HG02885 (cell line): ENCODE measurements around the gene BRD4.
A peak's percentile ranks its signal among the peaks of the same experiment; 100 is the strongest.
"Not testable (repeated sequence)": the region's sequence is repeated elsewhere in the genome, so short reads cannot be mapped to it uniquely, and the experiment has no call there.

Experiments used
- ATAC-seq: cut with Tn5 transposase; IDR thresholded peaks from one replicate; pipeline ENCODE4 v1.9.1; 2021; ENCODE audit warnings: mild to moderate bottlenecking; ENCODE audit not compliant: unreplicated experiment, poor library complexity

The BRD4 gene

GRCh38 chr19:15363048-15363447, 30.7 kb upstream of the BRD4 start:
- ATAC-seq = not testable (repeated sequence)

- ATAC-seq = not testable (repeated sequence)
Measured at GRCh38 chr19:15360015-15360414, 27.7 kb upstream of the BRD4 start.

- ATAC-seq = no peak
Measured at GRCh38 chr19:15358918-15359317, 26.6 kb upstream of the BRD4 start.

GRCh38 chr19:15357906-15358305, 25.6 kb upstream of the BRD4 start:
- ATAC-seq = no peak

GRCh38 chr19:15354566-15355296, 22.4 kb upstream of the BRD4 start:
- ATAC-seq = no peak

- ATAC-seq = no peak
Measured at GRCh38 chr19:15353908-15354307, 21.6 kb upstream of the BRD4 start.

- not testable (repeated sequence) for ATAC-seq
Measured at GRCh38 chr19:15352535-15352934, 20.2 kb upstream of the BRD4 start.

GRCh38 chr19:15341328-15341727, 9.0 kb upstream of the BRD4 start:
- ATAC-seq = not testable (repeated sequence)

- ATAC-seq = no peak
Measured at GRCh38 chr19:15340086-15340485, 7.7 kb upstream of the BRD4 start.

- ATAC-seq = no peak
Measured at GRCh38 chr19:15337202-15337601, 4.9 kb upstream of the BRD4 start.

GRCh38 chr19:15335992-15336391, 3.7 kb upstream of the BRD4 start:
- not testable (repeated sequence) for ATAC-seq

GRCh38 chr19:15331419-15332310, 674 bp downstream of the BRD4 start:
- peak; percentile 40 for ATAC-seq

- no peak for ATAC-seq
Measured at GRCh38 chr19:15330801-15331418, 1.4 kb downstream of the BRD4 start.

GRCh38 chr19:15328312-15328711, 4.0 kb downstream of the BRD4 start:
- no peak for ATAC-seq

- ATAC-seq = no peak
Measured at GRCh38 chr19:15324791-15325519, 7.4 kb downstream of the BRD4 start.

- ATAC-seq = no peak
Measured at GRCh38 chr19:15323496-15324235, 8.7 kb downstream of the BRD4 start.

GRCh38 chr19:15321739-15322138, 10.6 kb downstream of the BRD4 start:
- no peak for ATAC-seq

- ATAC-seq = no peak
Measured at GRCh38 chr19:15320116-15320515, 12.2 kb downstream of the BRD4 start.

- no peak for ATAC-seq
Measured at GRCh38 chr19:15318241-15318691, 14.1 kb downstream of the BRD4 start.
